WTC11 (cell line): ENCODE results near the gene NOL4L. TPM values are rescaled to one million over a fixed set of nuclear protein-coding genes. Genes with fewer than 3 reads are reported as not detected.

Experiments
- ATAC-seq: fragments of 200-7000 bp; cut with Tn5 transposase; 2 replicates; pipeline ENCODE4 v1.10.0; 2021; ENCODE audit warnings: mild to moderate bottlenecking, moderate library complexity
- CTCF ChIA-PET: fragments of 300-600 bp; sonication (Branson Sonifier 250); formaldehyde crosslinking; loops from one replicate; lab custom pipeline; 2021; ENCODE audit warnings: antibody characterized with exemption; lab: Charles Lee
- POLR2A ChIA-PET: fragments of 350-600 bp; sonication (Branson Sonifier 250); formaldehyde crosslinking; loops from one replicate; lab custom pipeline; 2021; ENCODE audit warnings: antibody characterized with exemption; lab: Charles Lee
- DNase-seq: peaks from one replicate; pipeline ENCODE4 v3.0.0; 2021; ENCODE audit warnings: low spot score
- H3K27ac Mint-ChIP-seq: 2 replicates; pipeline ENCODE4 v1.8.0; 2021; ENCODE audit warnings: mixed read lengths
- H3K27me3 Mint-ChIP-seq: 2 replicates; pipeline ENCODE4 v1.8.0; 2021; ENCODE audit warnings: low read depth, mild to moderate bottlenecking, moderate library complexity, mixed read lengths
- H3K36me3 Mint-ChIP-seq: 2 replicates; pipeline ENCODE4 v1.8.0; 2021; ENCODE audit warnings: mixed read lengths
- H3K4me1 Mint-ChIP-seq: 2 replicates; pipeline ENCODE4 v1.8.0; 2022; ENCODE audit warnings: mixed read lengths
- H3K4me3 Mint-ChIP-seq: 2 replicates; pipeline ENCODE4 v1.8.0; 2021; ENCODE audit warnings: mild to moderate bottlenecking, moderate library complexity, mixed read lengths
- H3K9me3 Mint-ChIP-seq: 2 replicates; pipeline ENCODE4 v1.8.0; 2021; ENCODE audit warnings: mixed read lengths
- ELF4 ChIP-seq: sonication (generic); formaldehyde crosslinking; IDR thresholded peaks from 2 replicates; pipeline ENCODE4 v1.8.1; 2022; ENCODE audit warnings: low read depth, mild to moderate bottlenecking, moderate library complexity, missing genetic modification reagents
- EMX1 ChIP-seq: fragments of 250-450 bp; sonication (Bioruptor Pico); IDR thresholded peaks from 2 replicates; pipeline ENCODE4 v1.8.0; 2021; ENCODE audit warnings: mild to moderate bottlenecking
- ESRRA ChIP-seq: sonication (generic); formaldehyde crosslinking; IDR thresholded peaks from 2 replicates; pipeline ENCODE4 v1.8.1; 2022; ENCODE audit warnings: mild to moderate bottlenecking, missing genetic modification reagents, borderline replicate concordance
- FOXP1 ChIP-seq: sonication (generic); formaldehyde crosslinking; IDR thresholded peaks from 2 replicates; pipeline ENCODE4 v1.8.0; 2022; ENCODE audit warnings: missing genetic modification reagents, mild to moderate bottlenecking, moderate library complexity, borderline replicate concordance
- HMGA2 ChIP-seq: fragments of 250-450 bp; sonication (Bioruptor Pico); IDR thresholded peaks from 2 replicates; pipeline ENCODE4 v1.4.0; 2021; ENCODE audit warnings: mild to moderate bottlenecking, moderate library complexity
- JAZF1 ChIP-seq: fragments of 250-450 bp; sonication (Bioruptor Pico); IDR thresholded peaks from 2 replicates; pipeline ENCODE4 v1.9.0; 2021; ENCODE audit warnings: moderate library complexity, mild to moderate bottlenecking, inconsistent platforms
- JUN ChIP-seq: sonication (generic); formaldehyde crosslinking; IDR thresholded peaks from 2 replicates; pipeline ENCODE4 v1.8.0; 2023; ENCODE audit warnings: mild to moderate bottlenecking, missing genetic modification reagents
- OVOL2 ChIP-seq: fragments of 250-450 bp; sonication (Bioruptor Pico); IDR thresholded peaks from 2 replicates; pipeline ENCODE4 v1.9.0; 2021; ENCODE audit warnings: mild to moderate bottlenecking, borderline replicate concordance
- TCF7 ChIP-seq: sonication (generic); formaldehyde crosslinking; IDR thresholded peaks from 2 replicates; pipeline ENCODE4 v1.8.0; 2022; ENCODE audit warnings: mild to moderate bottlenecking, low read depth, missing genetic modification reagents, moderate library complexity
- ZNF317 ChIP-seq: sonication (generic); formaldehyde crosslinking; IDR thresholded peaks from 2 replicates; pipeline ENCODE4 v1.8.1; 2023; ENCODE audit warnings: low read depth, mild to moderate bottlenecking, moderate library complexity, missing genetic modification reagents, borderline replicate concordance
- ZNF396 ChIP-seq: fragments of 250-450 bp; sonication (Bioruptor Pico); IDR thresholded peaks from 2 replicates; pipeline ENCODE4 v1.8.0; 2021; ENCODE audit warnings: mild to moderate bottlenecking, moderate library complexity, borderline replicate concordance
- ZNF416 ChIP-seq: fragments of 250-450 bp; sonication (Bioruptor Pico); IDR thresholded peaks from 2 replicates; pipeline ENCODE4 v1.9.0; 2021; ENCODE audit warnings: mild to moderate bottlenecking, inconsistent platforms
- total RNA-seq: library from RNA; stranded (reverse); gene quantifications from 3 replicates; pipeline ENCODE4 v1.2.3, GENCODE V29; 2021
- TF ChIP-seq, protein P1 (sequence below): sonication (generic); formaldehyde crosslinking; IDR thresholded peaks from 2 replicates; pipeline ENCODE4 v1.8.0; 2023; ENCODE audit warnings: missing genetic modification reagents
- TF ChIP-seq, protein P2 (sequence below): sonication (generic); formaldehyde crosslinking; IDR thresholded peaks from 2 replicates; pipeline ENCODE4 v1.8.1; 2022; ENCODE audit warnings: mild to moderate bottlenecking, missing genetic modification reagents, moderate library complexity, borderline replicate concordance
- TF ChIP-seq, protein P3 (sequence below): sonication (generic); formaldehyde crosslinking; conservative IDR thresholded peaks from 2 replicates; pipeline ENCODE4 v1.8.1; 2023; ENCODE audit warnings: mild to moderate bottlenecking, low read depth, missing genetic modification reagents, moderate library complexity
- TF ChIP-seq, protein P4 (sequence below): fragments of 250-450 bp; sonication (Bioruptor Pico); IDR thresholded peaks from 2 replicates; pipeline ENCODE4 v1.9.0; 2021; ENCODE audit warnings: mild to moderate bottlenecking
- TF ChIP-seq, protein P5 (sequence below): sonication (generic); formaldehyde crosslinking; IDR thresholded peaks from 2 replicates; pipeline ENCODE4 v1.8.1; 2022; ENCODE audit warnings: missing genetic modification reagents, borderline replicate concordance
- TF ChIP-seq, protein P6 (sequence below): fragments of 250-450 bp; sonication (Bioruptor Pico); IDR thresholded peaks from 2 replicates; pipeline ENCODE4 v1.9.0; 2021; ENCODE audit warnings: mild to moderate bottlenecking, borderline replicate concordance

Gene NOL4L
- total RNA-seq, 1 experiment from 2014 or later: 29.0 TPM

DNA sequence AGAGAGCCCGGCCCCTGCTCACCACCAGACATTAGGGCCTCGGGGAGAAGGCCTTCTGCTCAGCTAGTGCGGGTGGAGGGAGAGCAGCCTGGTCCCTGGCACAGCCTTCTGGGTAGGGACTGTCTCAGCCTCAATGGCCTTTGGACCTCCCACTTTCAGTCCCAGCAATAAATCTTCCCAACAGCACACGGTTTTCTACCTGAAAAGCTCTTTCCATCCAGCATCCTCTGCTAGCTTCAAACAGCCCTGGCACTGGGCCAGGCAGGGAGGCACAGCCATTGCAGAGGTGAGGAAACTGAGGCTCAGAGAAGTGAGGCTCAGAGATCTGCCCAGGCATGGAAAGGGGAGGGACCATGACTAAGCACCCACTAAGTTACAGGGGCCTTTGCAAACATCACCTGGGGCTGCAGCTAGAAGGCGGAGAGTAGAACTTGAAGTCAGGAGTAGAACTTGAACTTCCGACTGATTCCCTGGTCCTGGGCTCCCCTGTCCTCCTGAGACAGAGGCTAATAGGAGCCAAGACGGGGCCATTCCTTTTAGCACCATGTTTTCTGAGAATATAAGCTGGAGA lies 43.9 kb upstream of the NOL4L start:
- TF ChIP-seq ZNF317 (no peak), HMGA2 (CRISPR knock-in tag) (no peak), TCF7 (CRISPR knock-in tag) (no peak), ESRRA (CRISPR knock-in tag) (no peak), ZNF396 (CRISPR knock-in tag) (no peak), OVOL2 (CRISPR knock-in tag) (no peak), JUN (CRISPR knock-in tag) (no peak), JAZF1 (no peak), EMX1 (no peak), ZNF416 (CRISPR knock-in tag) (no peak), FOXP1 (CRISPR knock-in tag) (no peak), ELF4 (CRISPR knock-in tag) (no peak)
- TF ChIP-seq, protein P1, sequence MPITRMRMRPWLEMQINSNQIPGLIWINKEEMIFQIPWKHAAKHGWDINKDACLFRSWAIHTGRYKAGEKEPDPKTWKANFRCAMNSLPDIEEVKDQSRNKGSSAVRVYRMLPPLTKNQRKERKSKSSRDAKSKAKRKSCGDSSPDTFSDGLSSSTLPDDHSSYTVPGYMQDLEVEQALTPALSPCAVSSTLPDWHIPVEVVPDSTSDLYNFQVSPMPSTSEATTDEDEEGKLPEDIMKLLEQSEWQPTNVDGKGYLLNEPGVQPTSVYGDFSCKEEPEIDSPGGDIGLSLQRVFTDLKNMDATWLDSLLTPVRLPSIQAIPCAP (CRISPR knock-in tag): no peak
- TF ChIP-seq, protein P2, sequence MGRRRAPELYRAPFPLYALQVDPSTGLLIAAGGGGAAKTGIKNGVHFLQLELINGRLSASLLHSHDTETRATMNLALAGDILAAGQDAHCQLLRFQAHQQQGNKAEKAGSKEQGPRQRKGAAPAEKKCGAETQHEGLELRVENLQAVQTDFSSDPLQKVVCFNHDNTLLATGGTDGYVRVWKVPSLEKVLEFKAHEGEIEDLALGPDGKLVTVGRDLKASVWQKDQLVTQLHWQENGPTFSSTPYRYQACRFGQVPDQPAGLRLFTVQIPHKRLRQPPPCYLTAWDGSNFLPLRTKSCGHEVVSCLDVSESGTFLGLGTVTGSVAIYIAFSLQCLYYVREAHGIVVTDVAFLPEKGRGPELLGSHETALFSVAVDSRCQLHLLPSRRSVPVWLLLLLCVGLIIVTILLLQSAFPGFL (CRISPR knock-in tag): no peak
- TF ChIP-seq, protein P3, sequence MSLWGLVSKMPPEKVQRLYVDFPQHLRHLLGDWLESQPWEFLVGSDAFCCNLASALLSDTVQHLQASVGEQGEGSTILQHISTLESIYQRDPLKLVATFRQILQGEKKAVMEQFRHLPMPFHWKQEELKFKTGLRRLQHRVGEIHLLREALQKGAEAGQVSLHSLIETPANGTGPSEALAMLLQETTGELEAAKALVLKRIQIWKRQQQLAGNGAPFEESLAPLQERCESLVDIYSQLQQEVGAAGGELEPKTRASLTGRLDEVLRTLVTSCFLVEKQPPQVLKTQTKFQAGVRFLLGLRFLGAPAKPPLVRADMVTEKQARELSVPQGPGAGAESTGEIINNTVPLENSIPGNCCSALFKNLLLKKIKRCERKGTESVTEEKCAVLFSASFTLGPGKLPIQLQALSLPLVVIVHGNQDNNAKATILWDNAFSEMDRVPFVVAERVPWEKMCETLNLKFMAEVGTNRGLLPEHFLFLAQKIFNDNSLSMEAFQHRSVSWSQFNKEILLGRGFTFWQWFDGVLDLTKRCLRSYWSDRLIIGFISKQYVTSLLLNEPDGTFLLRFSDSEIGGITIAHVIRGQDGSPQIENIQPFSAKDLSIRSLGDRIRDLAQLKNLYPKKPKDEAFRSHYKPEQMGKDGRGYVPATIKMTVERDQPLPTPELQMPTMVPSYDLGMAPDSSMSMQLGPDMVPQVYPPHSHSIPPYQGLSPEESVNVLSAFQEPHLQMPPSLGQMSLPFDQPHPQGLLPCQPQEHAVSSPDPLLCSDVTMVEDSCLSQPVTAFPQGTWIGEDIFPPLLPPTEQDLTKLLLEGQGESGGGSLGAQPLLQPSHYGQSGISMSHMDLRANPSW (CRISPR knock-in tag): no peak
- TF ChIP-seq, protein P4, sequence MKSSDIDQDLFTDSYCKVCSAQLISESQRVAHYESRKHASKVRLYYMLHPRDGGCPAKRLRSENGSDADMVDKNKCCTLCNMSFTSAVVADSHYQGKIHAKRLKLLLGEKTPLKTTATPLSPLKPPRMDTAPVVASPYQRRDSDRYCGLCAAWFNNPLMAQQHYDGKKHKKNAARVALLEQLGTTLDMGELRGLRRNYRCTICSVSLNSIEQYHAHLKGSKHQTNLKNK: no peak
- TF ChIP-seq, protein P5, sequence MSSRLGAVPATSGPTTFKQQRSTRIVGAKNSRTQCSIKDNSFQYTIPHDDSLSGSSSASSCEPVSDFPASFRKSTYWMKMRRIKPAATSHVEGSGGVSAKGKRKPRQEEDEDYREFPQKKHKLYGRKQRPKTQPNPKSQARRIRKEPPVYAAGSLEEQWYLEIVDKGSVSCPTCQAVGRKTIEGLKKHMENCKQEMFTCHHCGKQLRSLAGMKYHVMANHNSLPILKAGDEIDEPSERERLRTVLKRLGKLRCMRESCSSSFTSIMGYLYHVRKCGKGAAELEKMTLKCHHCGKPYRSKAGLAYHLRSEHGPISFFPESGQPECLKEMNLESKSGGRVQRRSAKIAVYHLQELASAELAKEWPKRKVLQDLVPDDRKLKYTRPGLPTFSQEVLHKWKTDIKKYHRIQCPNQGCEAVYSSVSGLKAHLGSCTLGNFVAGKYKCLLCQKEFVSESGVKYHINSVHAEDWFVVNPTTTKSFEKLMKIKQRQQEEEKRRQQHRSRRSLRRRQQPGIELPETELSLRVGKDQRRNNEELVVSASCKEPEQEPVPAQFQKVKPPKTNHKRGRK (CRISPR knock-in tag): no peak
- TF ChIP-seq, protein P6, sequence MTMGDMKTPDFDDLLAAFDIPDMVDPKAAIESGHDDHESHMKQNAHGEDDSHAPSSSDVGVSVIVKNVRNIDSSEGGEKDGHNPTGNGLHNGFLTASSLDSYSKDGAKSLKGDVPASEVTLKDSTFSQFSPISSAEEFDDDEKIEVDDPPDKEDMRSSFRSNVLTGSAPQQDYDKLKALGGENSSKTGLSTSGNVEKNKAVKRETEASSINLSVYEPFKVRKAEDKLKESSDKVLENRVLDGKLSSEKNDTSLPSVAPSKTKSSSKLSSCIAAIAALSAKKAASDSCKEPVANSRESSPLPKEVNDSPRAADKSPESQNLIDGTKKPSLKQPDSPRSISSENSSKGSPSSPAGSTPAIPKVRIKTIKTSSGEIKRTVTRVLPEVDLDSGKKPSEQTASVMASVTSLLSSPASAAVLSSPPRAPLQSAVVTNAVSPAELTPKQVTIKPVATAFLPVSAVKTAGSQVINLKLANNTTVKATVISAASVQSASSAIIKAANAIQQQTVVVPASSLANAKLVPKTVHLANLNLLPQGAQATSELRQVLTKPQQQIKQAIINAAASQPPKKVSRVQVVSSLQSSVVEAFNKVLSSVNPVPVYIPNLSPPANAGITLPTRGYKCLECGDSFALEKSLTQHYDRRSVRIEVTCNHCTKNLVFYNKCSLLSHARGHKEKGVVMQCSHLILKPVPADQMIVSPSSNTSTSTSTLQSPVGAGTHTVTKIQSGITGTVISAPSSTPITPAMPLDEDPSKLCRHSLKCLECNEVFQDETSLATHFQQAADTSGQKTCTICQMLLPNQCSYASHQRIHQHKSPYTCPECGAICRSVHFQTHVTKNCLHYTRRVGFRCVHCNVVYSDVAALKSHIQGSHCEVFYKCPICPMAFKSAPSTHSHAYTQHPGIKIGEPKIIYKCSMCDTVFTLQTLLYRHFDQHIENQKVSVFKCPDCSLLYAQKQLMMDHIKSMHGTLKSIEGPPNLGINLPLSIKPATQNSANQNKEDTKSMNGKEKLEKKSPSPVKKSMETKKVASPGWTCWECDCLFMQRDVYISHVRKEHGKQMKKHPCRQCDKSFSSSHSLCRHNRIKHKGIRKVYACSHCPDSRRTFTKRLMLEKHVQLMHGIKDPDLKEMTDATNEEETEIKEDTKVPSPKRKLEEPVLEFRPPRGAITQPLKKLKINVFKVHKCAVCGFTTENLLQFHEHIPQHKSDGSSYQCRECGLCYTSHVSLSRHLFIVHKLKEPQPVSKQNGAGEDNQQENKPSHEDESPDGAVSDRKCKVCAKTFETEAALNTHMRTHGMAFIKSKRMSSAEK (CRISPR knock-in tag): no peak
- ChIA-PET CTCF (interaction anchor here (0.6 to 1.0 kb wide), 4 partner anchors 23 to 603 kb away, joined by 3 to 5 read pairs (median 3); partner anchors contain the start of gene ASXL1), POLR2A (no interaction called here)
- Mint-ChIP-seq H3K4me3 (no peak overlapping the region), H3K27me3 (peaks cover 2% of the 10 kb centered on the region; the same call in 1 of the 2 replicates), H3K9me3 (no peaks in the 10 kb centered on the region), H3K4me1 (peaks cover 26% of the 10 kb centered on the region), H3K36me3 (no peaks in the 10 kb centered on the region), H3K27ac (no peak overlapping the region)
- ATAC-seq (no peak), DNase-seq (no peak)
